Neuronal stem cell (in vitro differentiated cells): ENCODE data around the gene TMEM221.

Source experiments
- DNase-seq: peaks from one replicate; pipeline ENCODE4 v3.0.0-alpha.2; 2013; ENCODE audit warnings: low spot score
- H2AFZ ChIP-seq: one replicate; pipeline ENCODE4 v1.6.1; 2013; ENCODE audit warnings: mild to moderate bottlenecking, low read length, inconsistent platforms
- H2AK5ac ChIP-seq: 2 replicates; pipeline ENCODE4 v1.6.1; 2013; ENCODE audit warnings: low read depth, mild to moderate bottlenecking, inconsistent platforms, low read length, moderate library complexity, mixed read lengths
- H2BK120ac ChIP-seq: 2 replicates; pipeline ENCODE4 v1.6.1; 2013; ENCODE audit warnings: low read depth, mild to moderate bottlenecking, inconsistent platforms, low read length, moderate library complexity, mixed read lengths
- H2BK12ac ChIP-seq: one replicate; pipeline ENCODE4 v1.6.1; 2013; ENCODE audit warnings: low read length, inconsistent platforms
- H2BK15ac ChIP-seq: 2 replicates; pipeline ENCODE4 v1.6.1; 2013; ENCODE audit warnings: mild to moderate bottlenecking, low read length, inconsistent platforms, mixed read lengths
- H2BK5ac ChIP-seq: one replicate; pipeline ENCODE4 v1.6.1; 2013; ENCODE audit warnings: inconsistent platforms, mild to moderate bottlenecking, low read length, moderate library complexity
- H3K14ac ChIP-seq: one replicate; pipeline ENCODE4 v1.6.1; 2013; ENCODE audit warnings: low read length, inconsistent platforms
- H3K18ac ChIP-seq: 2 replicates; pipeline ENCODE4 v1.6.1; 2013; ENCODE audit warnings: low read length, inconsistent platforms
- H3K23ac ChIP-seq: 2 replicates; pipeline ENCODE4 v1.6.1; 2013; ENCODE audit warnings: low read depth, mild to moderate bottlenecking, mixed read lengths, low read length, inconsistent platforms; ENCODE audit not compliant: poor library complexity
- H3K27ac ChIP-seq: replicated peaks from 3 replicates; pipeline ENCODE4 v1.5.1; 2013; ENCODE audit warnings: low read length, inconsistent platforms
- H3K27me3 ChIP-seq, 3 experiments: 2 replicates each; pipeline ENCODE4 v1.6.1; 2013; ENCODE audit warnings: low read length in 3 of 3, mild to moderate bottlenecking in 2 of 3, inconsistent platforms in 1 of 3, low read depth in 1 of 3, mixed read lengths in 1 of 3, moderate library complexity in 1 of 3; ENCODE audit not compliant: control insufficient read depth in 3 of 3, insufficient read depth in 3 of 3
- H3K36me3 ChIP-seq, 2 donors: replicated peaks in 1 of 2; 2 replicates each; pipeline ENCODE4 v1.6.1; 2013; ENCODE audit warnings: low read length in 2 of 2; ENCODE audit not compliant: control insufficient read depth in 2 of 2, insufficient read depth in 2 of 2
- H3K4ac ChIP-seq: 2 replicates; pipeline ENCODE4 v1.6.1; 2013; ENCODE audit warnings: inconsistent platforms, mild to moderate bottlenecking, low read length, moderate library complexity
- H3K4me1 ChIP-seq, 2 donors: 1 replicate in 1 of 2; 2 replicates in 1 of 2; pipeline ENCODE4 v1.6.1; 2013; ENCODE audit warnings: low read length in 2 of 2, low read depth in 1 of 2; ENCODE audit not compliant: control insufficient read depth in 2 of 2, insufficient read depth in 1 of 2
- H3K4me2 ChIP-seq: one replicate; pipeline ENCODE4 v1.6.1; 2013; ENCODE audit warnings: mild to moderate bottlenecking, low read length, inconsistent platforms; ENCODE audit not compliant: insufficient read depth, poor library complexity, severe bottlenecking
- H3K4me3 ChIP-seq, 2 donors: 2 replicates each; pipeline ENCODE4 v1.5.1; 2013; ENCODE audit warnings: low read length in 2 of 2, mild to moderate bottlenecking in 2 of 2, inconsistent platforms in 1 of 2, moderate library complexity in 1 of 2
- H3K79me1 ChIP-seq: one replicate; pipeline ENCODE4 v1.6.1; 2013; ENCODE audit warnings: low read depth, mild to moderate bottlenecking, inconsistent platforms, low read length, moderate library complexity
- H3K9ac ChIP-seq: one replicate; pipeline ENCODE4 v1.6.1; 2013; ENCODE audit warnings: mild to moderate bottlenecking, low read depth, low read length, inconsistent platforms; ENCODE audit not compliant: poor library complexity
- H3K9me3 ChIP-seq, 2 donors: replicated peaks in 1 of 2; 2 replicates each; pipeline versions ENCODE3 to v1.6.1; 2013; ENCODE audit warnings: low read length in 2 of 2, mild to moderate bottlenecking in 2 of 2, inconsistent platforms in 1 of 2, low read depth in 1 of 2, mixed read lengths in 1 of 2, moderate library complexity in 1 of 2; ENCODE audit not compliant: control insufficient read depth in 2 of 2, insufficient read depth in 1 of 2
- H4K8ac ChIP-seq: one replicate; pipeline ENCODE4 v1.6.1; 2013; ENCODE audit warnings: low read depth, mild to moderate bottlenecking, inconsistent platforms, low read length, moderate library complexity
- H4K91ac ChIP-seq: one replicate; pipeline ENCODE4 v1.6.1; 2013; ENCODE audit warnings: low read length, low read depth, mild to moderate bottlenecking, inconsistent platforms; ENCODE audit not compliant: poor library complexity
- WGBS, 2 donors: extraction: QIAGEN DNeasy Blood & Tissue Kit; methylation state at CpG; one replicate each; pipeline ENCODE4 v1.1.7; 2013; ENCODE audit warnings: missing lambda C conversion rate in 2 of 2, mixed read lengths in 1 of 2; ENCODE audit not compliant: insufficient read length in 2 of 2, insufficient replicate concordance in 1 of 2; ENCODE audit errors: extremely low coverage in 2 of 2; 5-methylcytosine and 5-hydroxymethylcytosine counted together

The TMEM221 gene

DNA sequence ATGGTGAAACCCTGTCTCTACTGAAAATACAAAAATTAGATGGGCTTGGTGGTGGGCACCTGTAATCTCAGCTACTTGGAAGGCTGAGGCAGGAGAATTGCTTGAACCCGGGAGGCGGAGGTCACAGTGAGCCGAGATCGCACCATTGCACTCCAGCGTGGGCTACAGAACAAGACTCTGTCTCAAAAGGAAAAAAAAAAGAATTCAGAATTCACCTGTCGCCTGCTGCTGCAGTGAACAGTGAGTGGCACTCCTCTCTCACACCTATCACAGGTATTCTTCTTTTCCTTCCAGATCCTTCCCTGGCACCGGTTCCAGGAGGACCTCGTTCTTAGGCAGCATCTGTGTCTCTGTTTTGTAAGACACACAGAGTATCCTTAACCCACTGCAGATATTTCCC, 34.4 kb downstream of the TMEM221 start:
- H3K9ac ChIP-seq, result no peak overlapping the region
- H3K4me1 ChIP-seq, result peaks cover 4 to 7% of the 10 kb centered on the region in 2 donors
- H3K4ac ChIP-seq, result no peak overlapping the region
- no peak overlapping the region for H3K4me2 ChIP-seq
- H4K8ac ChIP-seq, result no peak overlapping the region
- H3K27me3 ChIP-seq, result no peaks in the 10 kb centered on the region
- no peak overlapping the region for H3K18ac ChIP-seq
- H3K36me3 ChIP-seq, result no peaks in the 10 kb centered on the region
- H2AK5ac ChIP-seq, result no peak overlapping the region
- DNase-seq, result no peak
- H2BK15ac ChIP-seq, result no peak overlapping the region
- no peak overlapping the region for H2BK12ac ChIP-seq
- H3K14ac ChIP-seq, result no peak overlapping the region
- no peak overlapping the region for H2BK5ac ChIP-seq
- no CpG with 5 or more reads among the region's 8 CpGs for WGBS, 2 donors
- H3K23ac ChIP-seq, result no peak overlapping the region
- H3K4me3 ChIP-seq, result no peak overlapping the region
- no peak overlapping the region for H2BK120ac ChIP-seq
- no peak overlapping the region for H3K27ac ChIP-seq
- H3K79me1 ChIP-seq, result no peaks in the 10 kb centered on the region
- H4K91ac ChIP-seq, result no peak overlapping the region
- no peaks in the 10 kb centered on the region for H3K9me3 ChIP-seq
- H2AFZ ChIP-seq, result no peak overlapping the region

DNA sequence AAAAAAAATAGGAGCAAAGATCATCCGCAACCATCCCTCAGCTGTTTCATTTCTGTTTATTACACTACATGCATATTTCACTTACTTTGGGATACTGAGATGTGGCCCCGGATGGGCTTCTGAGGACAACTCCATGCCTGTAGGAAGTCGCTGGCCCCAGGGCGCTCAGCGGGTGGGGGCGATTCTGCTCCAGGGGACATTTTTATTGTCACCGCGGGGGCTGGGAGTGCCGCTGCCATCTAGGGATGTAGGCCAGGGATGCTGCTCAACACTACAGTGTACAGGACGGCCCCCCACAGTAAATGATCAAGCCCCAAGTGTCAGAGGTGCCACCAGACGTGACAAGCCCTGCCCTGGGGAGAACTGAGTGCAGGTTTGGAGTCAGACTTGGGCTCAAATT, 36.7 kb downstream of the TMEM221 start:
- H2AFZ ChIP-seq, result peak overlapping the region; percentile 21
- no peak overlapping the region for H3K4me3 ChIP-seq
- no peaks in the 10 kb centered on the region for H3K79me1 ChIP-seq
- H2AK5ac ChIP-seq, result peak overlapping the region; percentile 1
- H2BK12ac ChIP-seq, result no peak overlapping the region
- WGBS, 2 donors, result no CpG with 5 or more reads among the region's 11 CpGs
- H2BK15ac ChIP-seq, result no peak overlapping the region
- no peak overlapping the region for H2BK120ac ChIP-seq
- no peak overlapping the region for H4K8ac ChIP-seq
- no peaks in the 10 kb centered on the region for H3K36me3 ChIP-seq
- H3K27ac ChIP-seq, result no peak overlapping the region
- no peak overlapping the region for H3K14ac ChIP-seq
- H4K91ac ChIP-seq, result no peak overlapping the region
- no peak overlapping the region for H3K4ac ChIP-seq
- H2BK5ac ChIP-seq, result no peak overlapping the region
- H3K9ac ChIP-seq, result no peak overlapping the region
- peaks cover 6 to 12% of the 10 kb centered on the region in 2 donors for H3K4me1 ChIP-seq
- no peaks in the 10 kb centered on the region for H3K27me3 ChIP-seq
- no peak overlapping the region for H3K4me2 ChIP-seq
- DNase-seq, result no peak
- no peak overlapping the region for H3K18ac ChIP-seq
- H3K9me3 ChIP-seq, result no peaks in the 10 kb centered on the region
- H3K23ac ChIP-seq, result no peak overlapping the region

DNA sequence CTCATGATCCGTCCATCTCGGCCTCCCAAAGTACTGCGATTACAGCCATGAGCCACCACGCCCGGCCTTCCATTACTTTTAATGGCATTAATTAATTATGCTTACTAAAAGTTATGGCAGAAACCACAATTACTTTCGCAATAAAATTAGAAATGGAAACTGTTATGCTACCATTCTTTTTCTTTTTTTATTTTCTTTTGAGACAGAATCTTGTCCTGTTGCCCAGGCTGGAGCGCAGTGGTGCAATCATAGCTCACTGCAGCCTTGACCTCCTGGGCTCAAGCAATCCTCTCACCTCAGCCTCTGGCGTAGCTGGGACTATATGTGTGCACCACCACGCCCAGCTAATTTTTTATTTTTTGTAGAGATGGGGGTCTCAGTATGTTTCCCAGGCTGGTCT, 38.5 kb downstream of the TMEM221 start:
- Histone ChIP-seq H3K27me3 (no peaks in the 10 kb centered on the region), H2BK15ac (no peak overlapping the region), H3K18ac (no peak overlapping the region), H2BK5ac (no peak overlapping the region), H3K14ac (no peak overlapping the region), H4K8ac (no peak overlapping the region), H3K4ac (no peak overlapping the region), H3K27ac (no peak overlapping the region), H2BK120ac (no peak overlapping the region), H2AFZ (no peak overlapping the region), H4K91ac (no peak overlapping the region), H3K4me3 (no peak overlapping the region), H3K9me3 (no peaks in the 10 kb centered on the region), H3K79me1 (no peaks in the 10 kb centered on the region), H3K9ac (no peak overlapping the region), H2AK5ac (no peak overlapping the region), H2BK12ac (no peak overlapping the region), H3K4me2 (no peak overlapping the region), H3K4me1 (peaks cover 12 to 29% of the 10 kb centered on the region in 2 donors), H3K36me3 (no peaks in the 10 kb centered on the region), H3K23ac (no peak overlapping the region)
- WGBS, 2 donors, result no CpG with 5 or more reads among the region's 9 CpGs
- DNase-seq, result no peak

- DNase-seq, result no peak
- peaks cover 21 to 30% of the 10 kb centered on the region in 2 donors for H3K4me1 ChIP-seq
- H3K36me3 ChIP-seq, result no peaks in the 10 kb centered on the region
- no peak overlapping the region for H4K91ac ChIP-seq
- H3K23ac ChIP-seq, result no peak overlapping the region
- no peak overlapping the region for H3K4me2 ChIP-seq
- no peak overlapping the region for H3K18ac ChIP-seq
- no CpG with 5 or more reads among the region's 2 CpGs for WGBS, 2 donors
- H3K27ac ChIP-seq, result no peak overlapping the region
- H3K4ac ChIP-seq, result no peak overlapping the region
- H2BK12ac ChIP-seq, result no peak overlapping the region
- H2AK5ac ChIP-seq, result no peak overlapping the region
- H4K8ac ChIP-seq, result no peak overlapping the region
- no peak overlapping the region for H3K9ac ChIP-seq
- H3K79me1 ChIP-seq, result peaks cover 1% of the 10 kb centered on the region
- H2BK120ac ChIP-seq, result no peak overlapping the region
- no peak overlapping the region for H2BK15ac ChIP-seq
- H2AFZ ChIP-seq, result peak overlapping the region; percentile 49
- H2BK5ac ChIP-seq, result no peak overlapping the region
- H3K9me3 ChIP-seq, result no peaks in the 10 kb centered on the region
- H3K14ac ChIP-seq, result no peak overlapping the region
- H3K27me3 ChIP-seq, result no peaks in the 10 kb centered on the region
- H3K4me3 ChIP-seq, result peak overlapping the region in 1 of 2 donors; percentile 24
Measured at GRCh38 chr19:17406887-17407196, 41.6 kb downstream of the TMEM221 start.
